UCSD-AML1 (cell line): ENCODE measurements around the gene HMGCS1.
"Not testable (repeated sequence)": the region's sequence is repeated elsewhere in the genome, so short reads cannot be mapped to it uniquely, and the experiment has no call there.

ENCODE experiments used
- DNase-seq: peaks from one replicate; lab custom pipeline; 2025; ENCODE audit not compliant: unreplicated experiment; lab: John Stamatoyannopoulos, UW

Gene HMGCS1

GRCh38 chr5:43313035-43313853, at the start of gene HMGCS1:
Gene HMGCS1, minus strand, starts transcription at chr5:43313412. Its CDS starts 14,447 bp downstream, at chr5:43298965.
- peak; percentile 97 for DNase-seq

GRCh38 chr5:43358726-43359125, 45.5 kb upstream of the HMGCS1 start:
- no peak for DNase-seq

- DNase-seq, result no peak
These were observed 45.1 kb upstream of the HMGCS1 start for GRCh38 chr5:43358301-43358700.

GRCh38 chr5:43357878-43358281, 44.7 kb upstream of the HMGCS1 start:
- no peak for DNase-seq

GRCh38 chr5:43357067-43357466, 43.9 kb upstream of the HMGCS1 start:
- DNase-seq, result no peak

GRCh38 chr5:43354774-43355173, 41.6 kb upstream of the HMGCS1 start:
- no peak for DNase-seq

- DNase-seq, result no peak
These were observed 40.5 kb upstream of the HMGCS1 start for GRCh38 chr5:43353668-43354067.

- DNase-seq, result no peak
These were observed 39.7 kb upstream of the HMGCS1 start for GRCh38 chr5:43352915-43353314.

- DNase-seq, result no peak
These were observed 38.9 kb upstream of the HMGCS1 start for GRCh38 chr5:43352131-43352530.

- no peak for DNase-seq
These were observed 35.7 kb upstream of the HMGCS1 start for GRCh38 chr5:43348861-43349363.

- DNase-seq, result no peak
These were observed 35.0 kb upstream of the HMGCS1 start for GRCh38 chr5:43348207-43348606.

GRCh38 chr5:43338862-43339261, 25.6 kb upstream of the HMGCS1 start:
- no peak for DNase-seq

- no peak for DNase-seq
These were observed 22.9 kb upstream of the HMGCS1 start for GRCh38 chr5:43336159-43336558.

- no peak for DNase-seq
These were observed 22.5 kb upstream of the HMGCS1 start for GRCh38 chr5:43335681-43336080.

- DNase-seq, result no peak
These were observed 19.2 kb upstream of the HMGCS1 start for GRCh38 chr5:43332401-43332800.

GRCh38 chr5:43325624-43326023, 12.4 kb upstream of the HMGCS1 start:
- not testable (repeated sequence) for DNase-seq

- DNase-seq, result not testable (repeated sequence)
These were observed 10.3 kb upstream of the HMGCS1 start for GRCh38 chr5:43323488-43323887.

GRCh38 chr5:43320846-43321245, 7.6 kb upstream of the HMGCS1 start:
- DNase-seq, result no peak

- DNase-seq, result no peak
These were observed 3.2 kb upstream of the HMGCS1 start for GRCh38 chr5:43316421-43316820.

- DNase-seq, result no peak
These were observed 2.5 kb upstream of the HMGCS1 start for GRCh38 chr5:43315682-43316081.

- no peak for DNase-seq
These were observed 2.1 kb upstream of the HMGCS1 start for GRCh38 chr5:43315263-43315662.

- no peak for DNase-seq
These were observed 1.5 kb upstream of the HMGCS1 start for GRCh38 chr5:43314724-43315123.
